PFSK-1 (cell line): ENCODE measurements around the gene MYH13.
A peak's percentile ranks its signal among the peaks of the same experiment; 100 is the strongest.

Experiments
- FOXP2 ChIP-seq: optimal IDR thresholded peaks from 2 replicates; pipeline ENCODE3; 2011; ENCODE audit warnings: borderline replicate concordance, control low read depth, inconsistent platforms; ENCODE audit not compliant: insufficient read depth; ENCODE audit errors: extremely low read length, extremely low read depth
- POLR2AphosphoS5 ChIP-seq: IDR thresholded peaks from 2 replicates; pipeline ENCODE4 v1.6.1; 2012; ENCODE audit warnings: low read depth, mild to moderate bottlenecking, control low read depth, low read length, moderate library complexity
- REST ChIP-seq, 2 experiments: IDR thresholded peaks; 2 replicates each; pipeline versions ENCODE4 v1.6.1 to v1.8.0; 2011 to 2012; ENCODE audit warnings: low read depth in 2 of 2, low read length in 2 of 2, control low read depth in 1 of 2, inconsistent platforms in 1 of 2, mild to moderate bottlenecking in 1 of 2, moderate library complexity in 1 of 2; ENCODE audit not compliant: insufficient read depth in 1 of 2
- SIN3A ChIP-seq: IDR thresholded peaks from 2 replicates; pipeline ENCODE4 v1.6.1; 2012; ENCODE audit warnings: mild to moderate bottlenecking, low read length, moderate library complexity, borderline replicate concordance; ENCODE audit not compliant: insufficient read depth
- TAF1 ChIP-seq: IDR thresholded peaks from 2 replicates; pipeline ENCODE4 v1.6.1; 2012; ENCODE audit warnings: low read length, control low read depth, borderline replicate concordance; ENCODE audit not compliant: insufficient read depth

MYH13 gene

GRCh38 chr17:10292057-10292937, 80.5 kb downstream of the MYH13 start:
- TF ChIP-seq TAF1 (no peak), REST (IDR thresholded peaks at IDR 0.05; ENCODE audit: insufficient read depth in 1 of 2, low read depth in 2 of 2, low read length in 2 of 2) (no peak), POLR2AphosphoS5 (no peak), FOXP2 (no peak), SIN3A (no peak)

GRCh38 chr17:10290041-10290440, 82.8 kb downstream of the MYH13 start:
- TF ChIP-seq TAF1 (no peak), SIN3A (no peak), FOXP2 (no peak)

- TF ChIP-seq REST (IDR thresholded peaks at IDR 0.05; ENCODE audit: insufficient read depth in 1 of 2, low read depth in 2 of 2, low read length in 2 of 2) (peak; percentile 74 to 88), TAF1 (no peak)
Observed at GRCh38 chr17:10286324-10286723, 86.5 kb downstream of the MYH13 start.

GRCh38 chr17:10285896-10286295, 86.9 kb downstream of the MYH13 start:
- TF ChIP-seq SIN3A (no peak), REST (IDR thresholded peaks at IDR 0.05; ENCODE audit: insufficient read depth in 1 of 2, low read depth in 2 of 2, low read length in 2 of 2) (no peak), POLR2AphosphoS5 (no peak), FOXP2 (no peak), TAF1 (no peak)

GRCh38 chr17:10280068-10280467, 92.7 kb downstream of the MYH13 start:
- no peak for TF ChIP-seq TAF1
- TF ChIP-seq FOXP2, result no peak
- no peak for TF ChIP-seq POLR2AphosphoS5
- no peak for TF ChIP-seq SIN3A
- no peak for TF ChIP-seq REST (IDR thresholded peaks at IDR 0.05; ENCODE audit: insufficient read depth in 1 of 2, low read depth in 2 of 2, low read length in 2 of 2)
